ENCODE results near the gene SUSD1.

SUSD1 gene

DNA sequence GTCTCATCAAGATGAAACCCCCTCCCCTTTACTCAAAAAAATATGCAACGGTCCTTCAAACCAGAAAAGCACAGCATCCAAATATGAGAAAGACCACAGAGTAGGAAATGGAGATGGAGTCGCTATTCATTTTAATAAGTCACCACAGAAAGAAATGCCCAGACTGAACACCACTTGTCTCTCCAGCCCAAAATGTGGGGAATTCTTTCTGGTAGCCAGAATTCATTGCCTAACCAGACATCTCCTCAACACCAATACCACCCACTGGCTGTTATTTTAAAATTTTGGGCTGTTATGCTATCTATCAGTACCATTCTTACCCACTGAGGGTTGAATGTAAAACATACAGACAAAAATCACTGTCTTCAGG is 100.1 kb downstream of the SUSD1 start:
- ATAC-seq: peak; percentile 4; the same call in 2 of the 3 replicates
- TF ChIP-seq CSDC2 (CRISPR knock-in tag; IDR thresholded peaks at IDR 0.05) (no peak), ESRRG (CRISPR knock-in tag; IDR thresholded peaks at IDR 0.05) (no peak), TSHZ2 (CRISPR knock-in tag; IDR thresholded peaks at IDR 0.05) (no peak), OSR1 (CRISPR knock-in tag; IDR thresholded peaks at IDR 0.05) (no peak), ZC3H10 (CRISPR knock-in tag; IDR thresholded peaks at IDR 0.05) (no peak)
- TF ChIP-seq, protein P1, sequence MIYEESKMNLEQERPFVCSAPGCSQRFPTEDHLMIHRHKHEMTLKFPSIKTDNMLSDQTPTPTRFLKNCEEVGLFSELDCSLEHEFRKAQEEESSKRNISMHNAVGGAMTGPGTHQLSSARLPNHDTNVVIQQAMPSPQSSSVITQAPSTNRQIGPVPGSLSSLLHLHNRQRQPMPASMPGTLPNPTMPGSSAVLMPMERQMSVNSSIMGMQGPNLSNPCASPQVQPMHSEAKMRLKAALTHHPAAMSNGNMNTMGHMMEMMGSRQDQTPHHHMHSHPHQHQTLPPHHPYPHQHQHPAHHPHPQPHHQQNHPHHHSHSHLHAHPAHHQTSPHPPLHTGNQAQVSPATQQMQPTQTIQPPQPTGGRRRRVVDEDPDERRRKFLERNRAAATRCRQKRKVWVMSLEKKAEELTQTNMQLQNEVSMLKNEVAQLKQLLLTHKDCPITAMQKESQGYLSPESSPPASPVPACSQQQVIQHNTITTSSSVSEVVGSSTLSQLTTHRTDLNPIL (CRISPR knock-in tag; IDR thresholded peaks at IDR 0.05; ENCODE audit: low read depth): no peak

DNA sequence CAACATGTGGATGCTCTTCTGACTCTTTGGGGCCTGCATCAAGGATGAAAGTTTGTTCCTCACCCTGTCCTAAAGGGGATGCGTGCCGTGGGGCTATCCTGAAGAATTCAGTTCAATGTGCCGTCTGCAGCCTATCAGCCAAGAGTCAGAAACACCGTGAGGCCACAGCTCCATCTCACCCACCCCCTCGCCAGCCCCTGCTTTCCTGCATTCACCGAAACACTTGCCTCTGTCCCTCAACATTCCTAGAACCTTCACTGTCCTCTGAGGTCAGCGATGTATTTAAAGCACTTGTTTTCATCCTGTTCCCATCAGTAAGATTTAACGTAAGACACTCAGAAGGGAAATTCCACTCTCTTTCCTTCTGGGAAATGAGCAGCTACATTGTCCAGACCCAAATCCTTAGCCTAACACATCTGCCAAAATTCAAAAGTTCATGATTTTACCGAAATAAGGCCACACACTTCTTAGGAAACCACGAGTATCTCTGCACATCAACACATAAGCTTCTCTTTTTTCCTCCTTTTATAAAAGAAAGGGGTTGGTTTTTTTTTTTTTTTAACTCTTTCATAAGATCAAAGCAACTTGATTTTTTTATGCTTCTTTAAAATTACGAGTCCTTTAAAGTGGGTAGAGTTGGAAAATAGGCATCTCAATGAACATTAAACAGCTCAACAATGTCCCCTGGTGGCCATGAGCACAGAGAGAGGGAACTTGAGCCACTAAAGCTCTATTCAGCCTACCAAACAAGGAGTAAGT is 100.7 kb downstream of the SUSD1 start:
- ATAC-seq: peak; percentile 91
- TF ChIP-seq ZNF8 (CRISPR knock-in tag; IDR thresholded peaks at IDR 0.05) (no peak), ZFP3 (CRISPR knock-in tag; IDR thresholded peaks at IDR 0.05) (no peak; the same call in 1 of the 2 replicates), TCF4 (CRISPR knock-in tag; IDR thresholded peaks at IDR 0.05; ENCODE audit: borderline replicate concordance) (peak; percentile 20; the same call in 1 of the 2 replicates), OSR1 (CRISPR knock-in tag; IDR thresholded peaks at IDR 0.05) (no peak), BACH2 (CRISPR knock-in tag; IDR thresholded peaks at IDR 0.05; ENCODE audit: borderline replicate concordance) (no peak), ZNF70 (CRISPR knock-in tag; IDR thresholded peaks at IDR 0.05) (no peak), ZFP30 (CRISPR knock-in tag; IDR thresholded peaks at IDR 0.05) (no peak), PATZ1 (CRISPR knock-in tag; IDR thresholded peaks at IDR 0.05; ENCODE audit: borderline replicate concordance) (peak; percentile 69), ESRRG (CRISPR knock-in tag; IDR thresholded peaks at IDR 0.05) (no peak), POU6F1 (CRISPR knock-in tag; IDR thresholded peaks at IDR 0.05; ENCODE audit: borderline replicate concordance, low read depth) (no peak), ISL1 (CRISPR knock-in tag; IDR thresholded peaks at IDR 0.05) (peak; percentile 82), PPARA (CRISPR knock-in tag; IDR thresholded peaks at IDR 0.05; ENCODE audit: borderline replicate concordance) (no peak), RARB (CRISPR knock-in tag; IDR thresholded peaks at IDR 0.05) (peak; percentile 77; the same call in 1 of the 2 replicates), GLIS3 (CRISPR knock-in tag; IDR thresholded peaks at IDR 0.05) (no peak), CSRNP3 (CRISPR knock-in tag; IDR thresholded peaks at IDR 0.05) (no peak; the same call in 1 of the 2 replicates), ZNF565 (CRISPR knock-in tag; conservative IDR thresholded peaks at IDR 0.05; ENCODE audit: low read depth) (no peak), SNAI2 (CRISPR knock-in tag; IDR thresholded peaks at IDR 0.05) (peak; percentile 71; the same call in 1 of the 2 replicates), ARNTL (CRISPR knock-in tag; IDR thresholded peaks at IDR 0.05; ENCODE audit: borderline replicate concordance, low read depth) (no peak), TOX (CRISPR knock-in tag; IDR thresholded peaks at IDR 0.05; ENCODE audit: borderline replicate concordance) (peak; percentile 90), ZC3H10 (CRISPR knock-in tag; IDR thresholded peaks at IDR 0.05) (peak; percentile 58; the same call in 1 of the 2 replicates), TSHZ2 (CRISPR knock-in tag; IDR thresholded peaks at IDR 0.05) (no peak), CSDC2 (CRISPR knock-in tag; IDR thresholded peaks at IDR 0.05) (peak; percentile 6; the same call in 1 of the 2 replicates)
- TF ChIP-seq, protein P1 (CRISPR knock-in tag; IDR thresholded peaks at IDR 0.05; ENCODE audit: low read depth): peak; percentile 83; the same call in 1 of the 2 replicates
